GM18505 (cell line): ENCODE measurements around the gene DDI2.

Experiments used
- ATAC-seq: cut with Tn5 transposase; IDR thresholded peaks from one replicate; pipeline ENCODE4 v1.9.1; 2021; ENCODE audit not compliant: unreplicated experiment
- POLR2A ChIP-seq: IDR thresholded peaks from 4 replicates; pipeline ENCODE4 v1.6.1; 2011; ENCODE audit warnings: borderline replicate concordance; ENCODE audit not compliant: insufficient read depth, insufficient read length; ENCODE audit errors: extremely low read depth

The DDI2 gene

DNA sequence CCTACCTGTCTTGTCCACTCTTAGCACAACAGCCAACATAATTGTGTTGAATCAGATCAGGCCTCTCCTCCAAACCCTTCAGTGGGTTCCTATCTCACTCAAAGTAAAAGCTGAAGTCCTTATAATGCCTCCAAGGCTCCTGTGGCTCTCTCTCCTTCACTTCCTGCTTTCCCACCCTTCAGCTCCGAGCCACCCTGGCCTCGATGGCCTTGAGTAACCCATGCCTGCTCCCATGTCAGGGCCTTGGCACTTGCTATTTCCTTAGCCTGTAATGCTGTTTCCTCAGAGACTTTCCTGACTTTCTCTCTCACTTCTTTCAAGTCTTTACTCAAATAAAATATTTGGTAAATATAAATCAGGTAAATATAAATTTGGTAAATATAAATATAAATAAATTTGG, 58.8 kb downstream of the DDI2 start:
- no peak for ATAC-seq
- no peak for TF ChIP-seq POLR2A

GRCh38 chr1:15676688-15677661, 59.7 kb downstream of the DDI2 start:
- no peak for TF ChIP-seq POLR2A
- ATAC-seq: no peak

DNA sequence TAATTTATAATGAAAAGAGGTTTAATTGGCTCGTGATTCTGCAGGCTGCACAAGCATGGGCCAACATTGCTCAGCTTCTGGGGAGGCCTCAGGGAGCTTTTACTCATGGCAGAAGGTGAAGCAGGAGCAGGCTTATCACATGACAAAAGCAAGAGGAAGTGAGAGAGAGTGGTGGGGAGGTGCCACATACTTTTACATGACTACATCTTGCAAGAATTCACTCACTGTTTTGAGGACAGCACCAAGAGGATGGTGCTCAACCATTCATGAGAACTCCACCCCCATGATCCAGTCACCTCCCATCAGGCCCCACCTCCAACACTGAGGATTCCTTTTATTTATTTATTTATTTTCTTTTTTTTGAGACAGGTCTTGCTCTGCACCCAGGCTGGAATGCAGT, 61.3 kb downstream of the DDI2 start:
- no peak for TF ChIP-seq POLR2A
- no peak for ATAC-seq

DNA sequence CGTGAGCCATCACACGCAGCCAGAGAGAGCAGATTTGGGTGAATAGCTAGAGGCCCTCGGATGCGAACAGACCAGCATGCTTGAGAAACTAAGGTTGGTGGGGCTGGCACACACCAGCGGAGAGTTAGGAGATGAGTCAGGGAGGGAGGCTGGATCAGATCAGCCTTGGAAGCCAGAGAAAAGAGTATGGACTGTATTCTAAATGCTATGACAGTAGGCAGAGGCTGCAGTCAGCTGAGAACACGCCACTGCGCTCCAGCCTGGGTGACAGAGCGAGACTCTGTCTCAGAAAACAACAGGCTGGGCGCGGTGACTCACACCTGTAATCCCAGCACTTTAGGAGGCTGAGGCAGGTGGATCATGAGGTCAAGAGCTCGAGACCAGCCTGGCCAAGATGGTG, 62.9 kb downstream of the DDI2 start:
- no peak for ATAC-seq

GRCh38 chr1:15680561-15681348, 63.5 kb downstream of the DDI2 start:
- TF ChIP-seq POLR2A: no peak

More for the DNA sequence above, 62.9 kb downstream of the DDI2 start:
- no peak for TF ChIP-seq POLR2A

DNA sequence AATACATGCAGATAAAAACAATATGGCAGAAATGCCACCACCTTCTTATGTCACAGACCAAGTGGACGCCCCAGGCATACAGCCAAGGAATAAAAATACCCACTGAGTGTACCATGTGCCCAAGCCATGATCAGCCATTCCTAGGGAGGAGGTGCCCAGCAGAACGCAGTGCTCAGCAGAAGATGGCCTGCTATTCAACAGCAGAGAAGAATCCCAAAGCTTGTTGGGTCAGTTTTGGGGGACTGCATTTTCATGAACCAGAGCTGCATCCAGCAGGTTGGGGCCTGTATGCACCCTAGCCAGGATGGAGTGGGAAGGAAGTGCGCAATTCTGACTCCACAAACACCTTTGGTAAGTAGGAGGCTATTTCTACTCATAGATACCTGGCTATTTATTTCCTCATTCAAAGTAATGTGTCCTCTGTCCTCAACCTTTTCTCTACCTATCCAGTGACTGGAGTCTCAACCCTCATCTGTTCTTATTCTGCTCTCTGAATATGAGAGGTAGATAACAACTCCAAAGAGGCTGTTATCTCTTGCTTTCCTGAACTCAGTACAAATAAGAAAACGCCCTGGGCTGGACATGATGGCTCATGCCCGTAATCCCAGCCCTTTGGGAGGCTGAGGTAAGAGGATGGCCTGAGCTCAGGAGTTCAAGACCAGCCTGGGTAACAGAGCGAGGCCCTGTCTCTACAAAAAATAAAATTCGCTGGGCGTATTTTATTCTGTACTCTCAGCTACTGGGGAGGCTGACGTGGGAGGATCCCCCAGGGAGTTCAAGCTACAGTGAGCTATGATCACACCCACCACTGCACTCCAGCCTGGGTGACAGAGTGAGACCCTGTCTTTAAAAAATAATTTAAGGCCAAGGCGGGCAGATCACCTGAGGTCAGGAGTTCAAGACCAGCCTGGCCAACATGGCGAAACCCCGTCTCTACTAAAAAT, 64.4 kb downstream of the DDI2 start:
- no peak for ATAC-seq
- TF ChIP-seq POLR2A: no peak

More at GRCh38 chr1:15680561-15681348, 63.5 kb downstream of the DDI2 start:
- ATAC-seq: no peak

DNA sequence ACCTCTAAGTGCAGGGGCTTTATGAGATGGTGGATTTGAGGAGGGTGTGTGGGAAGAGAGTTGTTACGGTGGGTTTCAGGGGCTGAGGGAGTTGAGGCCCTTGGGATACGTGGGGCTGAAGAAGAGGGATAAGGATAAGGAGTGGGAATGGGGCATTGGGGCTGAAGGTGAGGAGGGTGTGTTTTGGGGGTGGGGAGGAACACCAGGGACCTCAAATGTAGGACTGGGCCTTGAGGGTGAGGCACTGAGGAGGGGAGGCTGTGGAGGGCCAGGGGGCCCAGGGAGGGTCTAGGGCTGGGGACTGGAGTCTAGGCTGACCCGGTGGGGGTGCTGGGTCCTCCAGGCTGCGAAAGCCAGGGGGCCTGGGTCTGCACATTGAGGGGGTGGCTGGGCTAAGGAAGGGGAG, 65.7 kb downstream of the DDI2 start:
- TF ChIP-seq POLR2A: no peak
- no peak for ATAC-seq

DNA sequence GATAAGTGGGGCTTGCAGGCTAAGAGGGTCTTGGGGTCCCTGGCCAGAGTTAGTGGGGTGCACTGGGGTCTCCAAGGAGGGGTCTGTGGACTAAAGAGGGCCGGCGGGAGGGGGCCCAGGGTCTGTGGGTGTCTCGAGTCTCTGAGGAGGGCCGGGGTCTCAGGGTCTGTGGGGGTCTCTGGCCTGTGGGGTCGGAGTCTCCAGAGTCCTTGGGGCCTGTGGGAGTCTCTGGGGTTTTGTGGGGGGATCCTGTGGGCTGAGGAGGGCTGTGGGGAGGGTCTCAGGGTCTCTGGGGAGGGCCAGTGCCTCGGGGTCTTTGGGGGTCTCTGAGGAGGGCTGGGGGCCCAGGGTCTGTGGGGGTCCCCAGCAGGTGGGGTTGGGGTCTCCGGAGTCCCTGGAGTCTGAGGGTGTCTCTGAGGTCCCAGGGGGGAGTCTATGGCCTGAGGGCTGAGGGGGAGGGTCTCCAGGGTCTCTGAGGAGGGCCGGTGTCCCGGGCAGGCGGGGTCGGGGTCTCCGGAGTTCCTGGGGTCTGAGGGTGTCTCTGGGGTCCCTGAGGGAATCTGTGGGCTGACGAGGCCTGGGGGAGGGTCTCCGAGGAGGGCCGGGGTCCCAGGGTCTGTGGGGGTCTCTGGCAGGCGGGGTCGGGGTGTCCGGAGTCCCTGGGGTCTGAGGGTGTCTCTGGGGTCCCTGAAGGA, 66.2 kb downstream of the DDI2 start:
- ATAC-seq: no peak
- TF ChIP-seq POLR2A: no peak

- peak; percentile 52 for ATAC-seq
- peak; percentile 79 for TF ChIP-seq POLR2A
Measured at GRCh38 chr1:15684042-15684461, 66.8 kb downstream of the DDI2 start, which contains the start of gene PLEKHM2. PLEKHM2 (plus strand) TSS chr1:15684320; CDS start chr1:15684559, 239 bp downstream.

GRCh38 chr1:15684468-15685291, 67.4 kb downstream of the DDI2 start:
- no peak for TF ChIP-seq POLR2A
- ATAC-seq: peak; percentile 23

GRCh38 chr1:15685820-15686219, 68.6 kb downstream of the DDI2 start:
- no peak for TF ChIP-seq POLR2A
- ATAC-seq: no peak
